Neutrophil (primary cell): ENCODE measurements around the gene NCKIPSD.
A peak's percentile ranks its signal among the peaks of the same experiment; 100 is the strongest.

ENCODE experiments used
- H3K27ac ChIP-seq: fragments of 200-600 bp; sonication (generic); 2 replicates; pipeline ENCODE4 v1.5.1; 2016; ENCODE audit warnings: mild to moderate bottlenecking, moderate library complexity
- H3K27me3 ChIP-seq: fragments of 200-600 bp; sonication (generic); 2 replicates; pipeline ENCODE4 v1.6.0; 2016; ENCODE audit warnings: mild to moderate bottlenecking
- H3K36me3 ChIP-seq: fragments of 200-600 bp; sonication (generic); 2 replicates; pipeline ENCODE4 v1.5.1; 2017
- H3K4me1 ChIP-seq, 2 experiments: fragments of 200-600 bp in 1 of 2; sonication (generic) in 1 of 2; 1 replicate in 1 of 2; 2 replicates in 1 of 2; pipeline versions ENCODE4 v1.5.1 to v1.6.1; 2013 to 2016; ENCODE audit warnings: low read depth in 1 of 2, low read length in 1 of 2, mild to moderate bottlenecking in 1 of 2, moderate library complexity in 1 of 2; ENCODE audit not compliant: control insufficient read depth in 1 of 2, insufficient read depth in 1 of 2
- H3K4me3 ChIP-seq, 2 experiments: fragments of 200-600 bp in 1 of 2; sonication (generic) in 1 of 2; 1 replicate in 1 of 2; 2 replicates in 1 of 2; pipeline ENCODE4 v1.5.1; 2013 to 2016; ENCODE audit warnings: low read depth in 1 of 2, low read length in 1 of 2, mild to moderate bottlenecking in 1 of 2, moderate library complexity in 1 of 2
- H3K9me3 ChIP-seq: fragments of 200-600 bp; sonication (generic); 2 replicates; pipeline ENCODE4 v1.5.1; 2016
- TF ChIP-seq, protein P1 (sequence below): fragments of 200-600 bp; sonication (generic); IDR thresholded peaks from 2 replicates; pipeline ENCODE4 v1.5.1; 2016; ENCODE audit warnings: antibody characterized with exemption

NCKIPSD gene

DNA sequence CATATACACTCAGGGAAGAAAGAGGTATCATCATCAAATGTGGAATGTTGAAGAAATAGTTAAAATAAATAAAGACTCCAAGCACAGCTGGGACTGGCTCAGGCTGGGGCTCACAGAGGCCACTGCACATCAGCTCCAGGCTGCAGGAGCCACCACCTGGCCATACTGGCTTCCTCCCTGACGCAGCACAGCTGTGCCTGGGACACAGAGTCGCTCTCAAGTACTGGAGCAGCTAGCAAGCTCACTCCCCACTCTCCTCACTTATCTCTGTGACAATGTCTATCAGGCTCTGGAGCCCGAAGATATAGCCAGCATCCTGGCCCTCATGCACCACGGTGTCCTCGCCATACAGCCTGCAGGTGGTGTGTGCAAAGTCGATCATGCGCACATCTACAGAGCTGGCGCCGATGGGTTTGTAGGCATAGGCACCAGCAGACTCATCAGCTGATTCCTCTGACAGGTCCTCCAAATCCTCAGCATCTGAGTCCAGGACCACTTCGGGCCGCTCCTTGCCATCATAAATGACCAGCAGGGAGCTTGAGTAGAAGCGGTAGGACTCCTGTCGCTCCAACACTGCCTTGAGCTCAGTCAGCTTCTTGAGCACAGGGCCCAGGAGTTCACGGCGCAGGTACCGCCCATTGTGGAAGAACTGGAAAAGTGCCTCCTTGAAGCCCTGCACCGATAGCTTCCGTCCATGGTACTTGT lies 2.5 kb upstream of the NCKIPSD start:
- TF ChIP-seq, protein P1, sequence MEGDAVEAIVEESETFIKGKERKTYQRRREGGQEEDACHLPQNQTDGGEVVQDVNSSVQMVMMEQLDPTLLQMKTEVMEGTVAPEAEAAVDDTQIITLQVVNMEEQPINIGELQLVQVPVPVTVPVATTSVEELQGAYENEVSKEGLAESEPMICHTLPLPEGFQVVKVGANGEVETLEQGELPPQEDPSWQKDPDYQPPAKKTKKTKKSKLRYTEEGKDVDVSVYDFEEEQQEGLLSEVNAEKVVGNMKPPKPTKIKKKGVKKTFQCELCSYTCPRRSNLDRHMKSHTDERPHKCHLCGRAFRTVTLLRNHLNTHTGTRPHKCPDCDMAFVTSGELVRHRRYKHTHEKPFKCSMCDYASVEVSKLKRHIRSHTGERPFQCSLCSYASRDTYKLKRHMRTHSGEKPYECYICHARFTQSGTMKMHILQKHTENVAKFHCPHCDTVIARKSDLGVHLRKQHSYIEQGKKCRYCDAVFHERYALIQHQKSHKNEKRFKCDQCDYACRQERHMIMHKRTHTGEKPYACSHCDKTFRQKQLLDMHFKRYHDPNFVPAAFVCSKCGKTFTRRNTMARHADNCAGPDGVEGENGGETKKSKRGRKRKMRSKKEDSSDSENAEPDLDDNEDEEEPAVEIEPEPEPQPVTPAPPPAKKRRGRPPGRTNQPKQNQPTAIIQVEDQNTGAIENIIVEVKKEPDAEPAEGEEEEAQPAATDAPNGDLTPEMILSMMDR = no peak
- Histone ChIP-seq H3K4me1 (peaks cover 14 to 20% of the 10 kb centered on the region in 2 experiments), H3K4me3 (no peak overlapping the region), H3K27ac (no peak overlapping the region), H3K36me3 (peaks cover 60% of the 10 kb centered on the region), H3K9me3 (no peaks in the 10 kb centered on the region), H3K27me3 (no peaks in the 10 kb centered on the region)

DNA sequence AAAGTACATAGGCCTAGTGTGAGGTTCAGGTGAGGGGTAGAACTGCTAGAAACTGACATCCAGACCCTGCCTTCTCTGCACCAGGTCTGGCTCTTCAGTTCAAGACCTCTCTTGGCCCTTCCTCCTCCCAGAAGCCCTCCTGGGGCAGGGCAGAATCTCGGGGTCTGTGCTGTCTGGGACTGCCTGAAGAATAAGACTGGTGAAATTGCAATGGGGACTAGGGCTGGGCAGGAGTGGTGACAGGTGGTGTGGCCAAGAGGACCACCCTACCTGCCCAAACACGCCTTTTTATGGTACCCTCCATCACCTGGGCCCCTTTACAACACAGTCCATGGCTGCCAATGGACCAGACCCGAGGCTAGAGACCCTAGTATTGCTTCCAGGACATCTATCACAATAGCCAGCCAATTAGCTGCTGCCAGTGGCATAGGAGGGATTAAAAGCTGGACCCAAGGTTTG lies 1.5 kb upstream of the NCKIPSD start:
- H3K27me3 ChIP-seq = no peaks in the 10 kb centered on the region
- TF ChIP-seq, protein P1 = no peak
- H3K4me1 ChIP-seq = peaks cover 14 to 20% of the 10 kb centered on the region in 2 experiments
- H3K4me3 ChIP-seq = no peak overlapping the region
- H3K36me3 ChIP-seq = peaks cover 51% of the 10 kb centered on the region
- H3K27ac ChIP-seq = no peak overlapping the region
- no peaks in the 10 kb centered on the region for H3K9me3 ChIP-seq

DNA sequence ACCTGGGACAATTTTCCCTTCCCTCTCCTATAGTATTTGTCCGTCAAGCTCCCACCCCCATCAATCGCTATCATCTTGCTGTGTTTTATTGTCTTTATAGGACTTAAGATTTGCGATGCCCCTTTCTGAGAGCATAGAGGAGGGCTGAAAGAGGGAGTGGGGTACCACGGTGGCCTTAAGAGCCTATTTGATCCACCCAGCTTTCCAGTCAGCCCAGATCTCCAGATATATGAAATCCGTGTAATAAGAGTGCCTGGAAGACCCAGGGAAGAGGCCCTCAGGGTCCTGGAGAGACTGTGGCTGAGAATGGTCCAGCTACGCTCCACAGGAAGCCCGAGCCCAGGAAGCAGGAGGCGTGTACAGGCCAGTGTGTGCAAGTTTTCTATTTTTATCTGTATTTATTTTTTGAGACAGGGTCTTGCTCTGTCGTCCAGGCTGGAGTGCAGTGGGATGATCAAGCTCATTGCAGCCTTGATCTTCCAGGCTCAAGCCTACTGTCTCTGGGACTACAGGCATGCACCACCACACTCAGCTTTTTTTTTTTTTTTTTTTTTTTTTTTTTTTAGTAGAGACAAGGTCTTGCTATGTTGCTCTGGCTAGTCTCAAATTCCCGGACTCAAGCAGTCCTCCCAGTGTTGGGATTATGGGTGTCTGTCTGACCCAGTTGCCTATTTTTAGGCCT lies 964 bp upstream of the NCKIPSD start:
- no peaks in the 10 kb centered on the region for H3K9me3 ChIP-seq
- H3K36me3 ChIP-seq = peaks cover 51% of the 10 kb centered on the region
- no peak overlapping the region for H3K27ac ChIP-seq
- peak overlapping the region; percentile 69 to 98 for H3K4me3 ChIP-seq
- H3K27me3 ChIP-seq = no peaks in the 10 kb centered on the region
- H3K4me1 ChIP-seq = peaks cover 14 to 20% of the 10 kb centered on the region in 2 experiments
- TF ChIP-seq, protein P1 = no peak

DNA sequence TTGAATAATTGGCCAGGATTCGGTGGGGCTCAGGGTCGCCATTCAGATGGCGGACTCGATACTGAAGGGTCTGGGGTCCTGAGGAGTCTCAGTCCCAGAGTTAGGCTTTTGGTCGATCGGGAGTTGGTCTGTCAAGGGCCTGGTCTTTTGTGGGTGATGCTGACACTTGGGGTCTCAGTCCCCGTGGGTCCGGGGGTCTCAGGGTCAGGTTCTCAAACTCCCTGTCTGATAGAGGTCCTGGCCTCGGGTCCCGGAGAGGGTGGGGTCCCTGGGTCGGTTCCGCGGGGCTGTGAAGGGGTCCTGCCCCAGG lies 467 bp downstream of the NCKIPSD start:
- peak overlapping the region; percentile 75 for H3K27ac ChIP-seq
- H3K27me3 ChIP-seq = no peaks in the 10 kb centered on the region
- no peaks in the 10 kb centered on the region for H3K9me3 ChIP-seq
- peaks cover 53% of the 10 kb centered on the region for H3K36me3 ChIP-seq
- peaks cover 14 to 20% of the 10 kb centered on the region in 2 experiments for H3K4me1 ChIP-seq
- H3K4me3 ChIP-seq = peak overlapping the region; percentile 69 to 98
- TF ChIP-seq, protein P1 = no peak

DNA sequence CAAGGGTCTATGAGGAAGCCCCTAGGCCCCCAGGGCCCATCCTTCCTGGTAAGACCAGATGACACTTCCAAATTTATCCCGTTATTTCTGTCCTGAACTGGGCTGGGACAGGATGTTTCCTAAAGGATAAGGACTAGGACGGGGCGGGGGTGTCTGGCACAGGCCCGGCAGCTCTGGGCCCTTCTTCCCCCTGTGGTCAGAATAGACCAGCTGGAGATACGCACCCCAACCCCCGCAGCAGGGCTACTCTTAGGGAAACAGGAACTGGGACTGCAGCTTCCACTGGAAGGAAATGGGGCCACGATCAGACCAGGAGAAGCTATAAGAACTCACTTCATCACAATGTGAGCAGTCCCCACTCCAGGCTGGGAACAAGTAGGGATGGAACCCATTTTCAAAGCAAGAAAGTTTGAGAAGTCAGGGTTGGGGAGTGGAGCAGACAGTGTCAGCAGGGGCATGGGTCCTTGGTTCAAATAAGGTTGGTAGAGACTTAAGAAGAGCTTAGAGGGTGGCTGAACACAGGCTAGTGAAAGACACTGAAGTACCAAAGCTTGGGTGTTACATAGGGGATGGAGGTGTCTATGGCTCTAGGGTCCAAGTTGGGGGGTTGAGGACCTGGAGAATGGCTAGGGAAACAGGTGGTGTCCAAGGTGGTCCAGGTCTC lies 1.1 kb downstream of the NCKIPSD start:
- Histone ChIP-seq H3K9me3 (no peaks in the 10 kb centered on the region), H3K27me3 (no peaks in the 10 kb centered on the region), H3K4me1 (peaks cover 14 to 20% of the 10 kb centered on the region in 2 experiments), H3K4me3 (no peak overlapping the region), H3K27ac (no peak overlapping the region), H3K36me3 (peaks cover 52% of the 10 kb centered on the region)
- TF ChIP-seq, protein P1 = no peak
